ENCODE measurements around the gene PACRG.

DNA sequence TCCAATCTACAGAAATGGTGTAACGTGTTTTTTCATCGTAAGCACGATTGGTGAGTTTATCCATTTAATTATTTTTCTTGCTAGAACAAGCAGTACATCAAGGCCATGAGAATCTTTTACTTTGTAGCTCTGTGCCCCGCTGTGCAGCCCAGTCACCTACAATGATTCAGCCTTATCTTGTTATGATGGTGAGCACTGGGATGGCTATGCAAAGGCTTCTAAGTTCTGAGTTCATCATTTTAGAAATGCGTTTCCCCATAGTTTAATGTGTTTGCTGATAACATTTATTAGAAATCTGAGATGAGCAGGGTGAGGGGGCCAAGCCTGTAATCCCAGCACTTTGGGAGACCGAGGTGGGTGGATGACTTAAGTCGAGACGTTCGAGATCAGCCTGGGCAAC, 575.0 kb downstream of the PACRG start:
- TF ChIP-seq ZBTB21 (CRISPR knock-in tag; IDR thresholded peaks at IDR 0.05; ENCODE audit: borderline replicate concordance) (no peak), ZSCAN18 (CRISPR knock-in tag; IDR thresholded peaks at IDR 0.05) (no peak), ZNF416 (CRISPR knock-in tag; IDR thresholded peaks at IDR 0.05) (no peak), NFYB (CRISPR knock-in tag; conservative IDR thresholded peaks at IDR 0.05; ENCODE audit: low read depth) (no peak), FOXP1 (CRISPR knock-in tag; IDR thresholded peaks at IDR 0.05; ENCODE audit: borderline replicate concordance) (no peak), ZNF219 (CRISPR knock-in tag; IDR thresholded peaks at IDR 0.05; ENCODE audit: borderline replicate concordance) (no peak), FOXK1 (CRISPR knock-in tag; IDR thresholded peaks at IDR 0.05) (no peak)
- TF ChIP-seq, protein P1, sequence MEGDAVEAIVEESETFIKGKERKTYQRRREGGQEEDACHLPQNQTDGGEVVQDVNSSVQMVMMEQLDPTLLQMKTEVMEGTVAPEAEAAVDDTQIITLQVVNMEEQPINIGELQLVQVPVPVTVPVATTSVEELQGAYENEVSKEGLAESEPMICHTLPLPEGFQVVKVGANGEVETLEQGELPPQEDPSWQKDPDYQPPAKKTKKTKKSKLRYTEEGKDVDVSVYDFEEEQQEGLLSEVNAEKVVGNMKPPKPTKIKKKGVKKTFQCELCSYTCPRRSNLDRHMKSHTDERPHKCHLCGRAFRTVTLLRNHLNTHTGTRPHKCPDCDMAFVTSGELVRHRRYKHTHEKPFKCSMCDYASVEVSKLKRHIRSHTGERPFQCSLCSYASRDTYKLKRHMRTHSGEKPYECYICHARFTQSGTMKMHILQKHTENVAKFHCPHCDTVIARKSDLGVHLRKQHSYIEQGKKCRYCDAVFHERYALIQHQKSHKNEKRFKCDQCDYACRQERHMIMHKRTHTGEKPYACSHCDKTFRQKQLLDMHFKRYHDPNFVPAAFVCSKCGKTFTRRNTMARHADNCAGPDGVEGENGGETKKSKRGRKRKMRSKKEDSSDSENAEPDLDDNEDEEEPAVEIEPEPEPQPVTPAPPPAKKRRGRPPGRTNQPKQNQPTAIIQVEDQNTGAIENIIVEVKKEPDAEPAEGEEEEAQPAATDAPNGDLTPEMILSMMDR (IDR thresholded peaks at IDR 0.05): no peak
- TF ChIP-seq, protein P2, sequence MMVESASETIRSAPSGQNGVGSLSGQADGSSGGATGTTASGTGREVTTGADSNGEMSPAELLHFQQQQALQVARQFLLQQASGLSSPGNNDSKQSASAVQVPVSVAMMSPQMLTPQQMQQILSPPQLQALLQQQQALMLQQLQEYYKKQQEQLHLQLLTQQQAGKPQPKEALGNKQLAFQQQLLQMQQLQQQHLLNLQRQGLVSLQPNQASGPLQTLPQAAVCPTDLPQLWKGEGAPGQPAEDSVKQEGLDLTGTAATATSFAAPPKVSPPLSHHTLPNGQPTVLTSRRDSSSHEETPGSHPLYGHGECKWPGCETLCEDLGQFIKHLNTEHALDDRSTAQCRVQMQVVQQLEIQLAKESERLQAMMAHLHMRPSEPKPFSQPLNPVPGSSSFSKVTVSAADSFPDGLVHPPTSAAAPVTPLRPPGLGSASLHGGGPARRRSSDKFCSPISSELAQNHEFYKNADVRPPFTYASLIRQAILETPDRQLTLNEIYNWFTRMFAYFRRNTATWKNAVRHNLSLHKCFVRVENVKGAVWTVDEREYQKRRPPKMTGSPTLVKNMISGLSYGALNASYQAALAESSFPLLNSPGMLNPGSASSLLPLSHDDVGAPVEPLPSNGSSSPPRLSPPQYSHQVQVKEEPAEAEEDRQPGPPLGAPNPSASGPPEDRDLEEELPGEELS (CRISPR knock-in tag; IDR thresholded peaks at IDR 0.05): no peak
